Right atrium auricular region (tissue), 2 donors: Measurements from ENCODE around the gene VSTM4. TPM values are rescaled to one million over a fixed set of nuclear protein-coding genes. Genes with fewer than 3 reads are reported as not detected.

Source experiments
- DNase-seq: peaks from one replicate; pipeline ENCODE4 v3.0.0-alpha.2; 2019; ENCODE audit warnings: low spot score
- H3K27ac ChIP-seq, 2 donors: fragments of 200-600 bp; sonication (generic); 1 replicate in 1 of 2; 2 replicates in 1 of 2; pipeline ENCODE4 v1.5.1; 2016 to 2019
- H3K27me3 ChIP-seq, 2 donors: fragments of 200-600 bp; sonication (generic); one replicate each; pipeline versions ENCODE4 v1.5.1 to v1.6.0; 2017 to 2019
- H3K36me3 ChIP-seq: fragments of 200-600 bp; sonication (generic); one replicate; pipeline ENCODE4 v1.5.1; 2016
- H3K4me1 ChIP-seq, 2 donors: fragments of 200-600 bp; sonication (generic); one replicate each; pipeline versions ENCODE4 v1.5.1 to v1.6.0; 2017 to 2019
- H3K4me3 ChIP-seq, 2 donors: fragments of 200-600 bp; sonication (generic); 1 replicate in 1 of 2; 2 replicates in 1 of 2; pipeline ENCODE4 v1.5.1; 2017 to 2019; ENCODE audit warnings: mild to moderate bottlenecking in 1 of 2, moderate library complexity in 1 of 2
- H3K9me3 ChIP-seq, 2 donors: fragments of 200-600 bp; sonication (generic); one replicate each; pipeline ENCODE4 v1.5.1; 2019
- total RNA-seq, 2 donors: library from RNA; depleted of rRNA; stranded (reverse); fragments of >200 nt; gene quantifications; one replicate each; pipeline ENCODE4 v1.1.0, GENCODE V29; 2016
- TF ChIP-seq, protein P1 (sequence below), 2 donors: fragments of 200-600 bp; sonication (generic); IDR thresholded peaks; one replicate each; pipeline ENCODE4 v1.5.1; 2019; ENCODE audit warnings: antibody characterized with exemption in 2 of 2

Gene VSTM4
- total RNA-seq, 2 donors from 2014 or later = 17.6 to 22.7 TPM

GRCh38 chr10:49081547-49082275 is 33.6 kb downstream of the VSTM4 start:
- no peak overlapping the region for H3K4me3 ChIP-seq
- peaks cover 0 to 65% of the 10 kb centered on the region in 2 donors for H3K4me1 ChIP-seq
- H3K27ac ChIP-seq = peak overlapping the region; percentile 52 to 65
- DNase-seq = no peak
- H3K27me3 ChIP-seq = no peaks in the 10 kb centered on the region
- TF ChIP-seq, protein P1, sequence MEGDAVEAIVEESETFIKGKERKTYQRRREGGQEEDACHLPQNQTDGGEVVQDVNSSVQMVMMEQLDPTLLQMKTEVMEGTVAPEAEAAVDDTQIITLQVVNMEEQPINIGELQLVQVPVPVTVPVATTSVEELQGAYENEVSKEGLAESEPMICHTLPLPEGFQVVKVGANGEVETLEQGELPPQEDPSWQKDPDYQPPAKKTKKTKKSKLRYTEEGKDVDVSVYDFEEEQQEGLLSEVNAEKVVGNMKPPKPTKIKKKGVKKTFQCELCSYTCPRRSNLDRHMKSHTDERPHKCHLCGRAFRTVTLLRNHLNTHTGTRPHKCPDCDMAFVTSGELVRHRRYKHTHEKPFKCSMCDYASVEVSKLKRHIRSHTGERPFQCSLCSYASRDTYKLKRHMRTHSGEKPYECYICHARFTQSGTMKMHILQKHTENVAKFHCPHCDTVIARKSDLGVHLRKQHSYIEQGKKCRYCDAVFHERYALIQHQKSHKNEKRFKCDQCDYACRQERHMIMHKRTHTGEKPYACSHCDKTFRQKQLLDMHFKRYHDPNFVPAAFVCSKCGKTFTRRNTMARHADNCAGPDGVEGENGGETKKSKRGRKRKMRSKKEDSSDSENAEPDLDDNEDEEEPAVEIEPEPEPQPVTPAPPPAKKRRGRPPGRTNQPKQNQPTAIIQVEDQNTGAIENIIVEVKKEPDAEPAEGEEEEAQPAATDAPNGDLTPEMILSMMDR (IDR thresholded peaks at IDR 0.05) = no peak
- peaks cover 0 to 7% of the 10 kb centered on the region in 2 donors for H3K9me3 ChIP-seq
- H3K36me3 ChIP-seq = peaks cover 3% of the 10 kb centered on the region

GRCh38 chr10:49080965-49081364 is 34.4 kb downstream of the VSTM4 start:
- H3K4me1 ChIP-seq = peaks cover 0 to 65% of the 10 kb centered on the region in 2 donors
- peaks cover 11% of the 10 kb centered on the region for H3K36me3 ChIP-seq
- H3K9me3 ChIP-seq = no peaks in the 10 kb centered on the region
- no peaks in the 10 kb centered on the region for H3K27me3 ChIP-seq
- no peak for DNase-seq
- TF ChIP-seq, protein P1 (IDR thresholded peaks at IDR 0.05) = no peak
- H3K27ac ChIP-seq = peak overlapping the region; percentile 52 to 65
- H3K4me3 ChIP-seq = no peak overlapping the region

- peaks cover 0 to 65% of the 10 kb centered on the region in 2 donors for H3K4me1 ChIP-seq
These were observed 35.3 kb downstream of the VSTM4 start for GRCh38 chr10:49080071-49080470.

DNA sequence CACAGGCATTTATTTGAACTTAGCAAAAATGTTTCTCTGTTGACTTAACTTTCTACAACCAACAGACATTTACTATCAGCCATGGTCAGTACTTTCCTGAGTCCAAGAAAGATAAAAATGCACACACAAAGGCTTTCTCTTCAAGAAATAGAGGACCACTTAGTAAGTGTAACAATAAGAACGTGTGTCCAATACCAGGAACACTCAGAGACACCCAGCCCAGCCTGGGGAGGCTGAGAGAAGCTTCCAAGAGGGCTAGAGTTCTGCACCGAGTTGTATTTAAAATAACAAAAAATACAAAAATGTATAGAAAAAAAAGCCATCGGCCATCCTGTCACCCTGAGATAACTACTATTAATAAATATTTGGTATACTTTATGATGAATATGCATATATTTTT is 35.8 kb downstream of the VSTM4 start:
- no peak for DNase-seq
- Histone ChIP-seq H3K27ac (peak overlapping the region in 1 of 2 donors; percentile 7), H3K9me3 (no peaks in the 10 kb centered on the region), H3K4me1 (peaks cover 0 to 65% of the 10 kb centered on the region in 2 donors), H3K27me3 (no peaks in the 10 kb centered on the region), H3K36me3 (peaks cover 12% of the 10 kb centered on the region), H3K4me3 (no peak overlapping the region)
- TF ChIP-seq, protein P1 (IDR thresholded peaks at IDR 0.05) = no peak

More at GRCh38 chr10:49080071-49080470, 35.3 kb downstream of the VSTM4 start:
- DNase-seq = no peak
- H3K36me3 ChIP-seq = peaks cover 12% of the 10 kb centered on the region
- peak overlapping the region; percentile 52 to 65 for H3K27ac ChIP-seq
- no peak overlapping the region for H3K4me3 ChIP-seq
- TF ChIP-seq, protein P1 (IDR thresholded peaks at IDR 0.05) = no peak
- no peaks in the 10 kb centered on the region for H3K9me3 ChIP-seq
- H3K27me3 ChIP-seq = no peaks in the 10 kb centered on the region

DNA sequence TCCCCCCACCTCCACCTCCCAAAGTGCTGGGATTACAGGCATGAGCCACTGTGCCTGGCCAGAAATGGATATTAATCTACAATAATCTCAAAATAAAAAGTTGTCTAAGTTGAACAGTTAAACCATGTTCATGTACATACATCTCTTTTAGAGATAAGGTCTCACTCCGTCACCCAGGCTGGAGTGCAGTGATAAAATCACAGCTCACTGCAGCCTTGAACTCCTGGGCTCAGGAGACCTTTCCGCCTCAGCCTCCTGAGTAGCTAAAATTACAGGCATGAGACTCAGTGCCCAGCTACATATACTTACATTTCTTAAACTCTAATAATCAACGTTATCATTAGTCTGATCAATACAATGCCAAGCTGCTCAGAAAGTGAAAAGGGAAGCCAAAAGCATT is 36.2 kb downstream of the VSTM4 start:
- H3K4me3 ChIP-seq = no peak overlapping the region
- H3K4me1 ChIP-seq = peaks cover 0 to 65% of the 10 kb centered on the region in 2 donors
- TF ChIP-seq, protein P1 (IDR thresholded peaks at IDR 0.05) = no peak
- no peaks in the 10 kb centered on the region for H3K27me3 ChIP-seq
- DNase-seq = no peak
- H3K27ac ChIP-seq = peak overlapping the region in 1 of 2 donors; percentile 7
- peaks cover 12% of the 10 kb centered on the region for H3K36me3 ChIP-seq
- no peaks in the 10 kb centered on the region for H3K9me3 ChIP-seq
